ENCODE data around the gene OR51B4.
"Not testable (repeated sequence)": the region's sequence is repeated elsewhere in the genome, so short reads cannot be mapped to it uniquely, and the experiment has no call there.

Gene OR51B4

GRCh38 chr11:5294342-5294995 is 7.3 kb downstream of the OR51B4 start:
- DNase-seq (ENCODE audit: low spot score): not testable (repeated sequence)

DNA sequence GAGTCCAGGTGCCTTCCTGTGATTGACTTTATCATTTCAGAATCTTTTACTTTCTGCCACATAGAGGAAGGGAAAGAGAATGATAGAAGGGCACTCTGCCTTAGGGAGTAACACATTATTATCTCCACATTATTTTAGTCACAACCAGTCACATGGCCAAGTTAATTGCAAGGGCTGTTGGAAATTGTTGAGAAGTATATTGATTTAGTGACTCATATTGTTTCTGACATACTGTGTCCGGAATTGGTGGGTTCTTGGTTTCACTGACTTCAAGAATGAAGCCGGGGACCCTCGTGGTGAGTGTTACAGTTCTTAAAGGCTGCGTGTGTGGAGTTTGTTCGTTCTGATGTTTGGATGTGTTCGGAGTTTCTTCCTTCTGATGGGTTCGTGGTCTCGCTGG is 8.7 kb downstream of the OR51B4 start:
- no peak for DNase-seq (ENCODE audit: low spot score)

GRCh38 chr11:5291207-5291838 is 10.4 kb downstream of the OR51B4 start:
- peak; percentile 34 for DNase-seq (ENCODE audit: low spot score)

- DNase-seq (ENCODE audit: low spot score): no peak
Observed at GRCh38 chr11:5290106-5290505, 11.6 kb downstream of the OR51B4 start.

- DNase-seq (ENCODE audit: low spot score): no peak
Observed at GRCh38 chr11:5289696-5290095, 12.1 kb downstream of the OR51B4 start.

DNA sequence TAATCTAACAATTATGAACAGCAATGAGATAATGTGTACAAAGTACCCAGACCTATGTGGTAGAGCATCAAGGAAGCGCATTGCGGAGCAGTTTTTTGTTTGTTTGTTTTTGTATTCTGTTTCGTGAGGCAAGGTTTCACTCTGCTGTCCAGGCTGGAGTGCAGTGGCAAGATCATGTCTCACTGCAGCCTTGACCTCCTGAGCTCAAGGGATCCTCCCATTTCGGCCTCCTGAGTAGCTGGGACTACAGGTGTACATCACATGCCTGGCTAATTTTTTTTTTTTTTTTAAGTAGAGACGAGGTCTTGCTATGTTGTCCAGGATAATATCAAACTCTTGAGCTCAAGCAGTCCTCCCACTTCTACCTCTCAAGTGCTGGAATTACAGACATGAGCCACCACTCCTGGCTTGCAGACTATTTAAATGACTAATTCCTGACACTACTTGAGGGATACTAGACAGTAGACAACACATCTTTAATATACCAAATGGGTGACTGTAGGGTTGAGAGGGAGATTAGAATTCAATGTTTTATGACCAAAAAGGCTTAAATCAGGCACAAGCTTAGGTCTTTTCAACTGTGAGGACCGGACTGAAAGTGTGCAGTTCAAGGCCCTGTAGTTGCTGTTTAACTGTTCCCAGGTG is 12.7 kb downstream of the OR51B4 start:
- no peak for DNase-seq (ENCODE audit: low spot score)

GRCh38 chr11:5288108-5288905 is 13.4 kb downstream of the OR51B4 start:
- no peak for DNase-seq (ENCODE audit: low spot score)

DNA sequence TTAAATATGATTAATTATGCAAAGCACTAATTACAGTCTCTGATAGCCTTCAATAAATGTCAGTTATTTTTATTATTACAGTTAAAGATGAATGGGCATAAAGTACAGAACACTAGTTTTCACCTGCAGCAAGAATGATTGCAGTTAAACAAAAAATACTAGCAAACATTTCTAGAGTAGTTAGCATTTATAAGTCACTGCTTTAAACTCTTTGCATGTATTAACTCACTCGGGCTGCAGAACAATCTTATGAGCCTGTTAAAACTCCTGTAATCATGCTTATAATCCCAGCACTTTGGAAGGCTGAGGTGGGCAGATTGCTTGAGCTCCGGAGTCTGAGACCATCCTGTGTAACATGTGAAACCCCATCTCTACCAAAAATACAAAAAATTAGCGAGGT is 14.8 kb downstream of the OR51B4 start:
- no peak for DNase-seq (ENCODE audit: low spot score)

DNA sequence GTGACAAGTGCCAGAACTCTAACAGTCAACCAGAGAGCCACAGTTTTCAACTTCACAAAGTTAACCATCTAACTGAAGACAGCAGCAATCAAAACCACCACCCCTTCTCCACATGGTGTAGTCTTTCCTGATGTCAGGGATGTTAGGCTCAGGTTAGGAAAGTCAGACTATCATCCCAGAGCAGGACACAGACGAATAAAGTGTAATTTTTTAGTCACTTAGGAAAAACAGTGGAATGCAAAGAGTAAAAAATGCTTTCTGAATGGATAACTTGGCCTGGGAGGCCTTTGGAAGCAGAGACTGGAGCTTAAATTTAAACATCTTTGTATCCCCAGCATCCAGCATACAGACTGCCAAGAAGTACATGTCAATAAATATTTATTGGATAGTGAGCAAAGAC is 15.4 kb downstream of the OR51B4 start:
- DNase-seq (ENCODE audit: low spot score): no peak

GRCh38 chr11:5285703-5286340 is 15.9 kb downstream of the OR51B4 start:
- DNase-seq (ENCODE audit: low spot score): no peak

DNA sequence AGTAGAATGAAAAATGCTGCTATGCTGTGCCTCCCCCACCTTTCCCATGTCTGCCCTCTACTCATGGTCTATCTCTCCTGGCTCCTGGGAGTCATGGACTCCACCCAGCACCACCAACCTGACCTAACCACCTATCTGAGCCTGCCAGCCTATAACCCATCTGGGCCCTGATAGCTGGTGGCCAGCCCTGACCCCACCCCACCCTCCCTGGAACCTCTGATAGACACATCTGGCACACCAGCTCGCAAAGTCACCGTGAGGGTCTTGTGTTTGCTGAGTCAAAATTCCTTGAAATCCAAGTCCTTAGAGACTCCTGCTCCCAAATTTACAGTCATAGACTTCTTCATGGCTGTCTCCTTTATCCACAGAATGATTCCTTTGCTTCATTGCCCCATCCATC is 17.1 kb downstream of the OR51B4 start:
- no peak for DNase-seq (ENCODE audit: low spot score)

GRCh38 chr11:5283882-5284281 is 17.9 kb downstream of the OR51B4 start:
- DNase-seq (ENCODE audit: low spot score): no peak

DNA sequence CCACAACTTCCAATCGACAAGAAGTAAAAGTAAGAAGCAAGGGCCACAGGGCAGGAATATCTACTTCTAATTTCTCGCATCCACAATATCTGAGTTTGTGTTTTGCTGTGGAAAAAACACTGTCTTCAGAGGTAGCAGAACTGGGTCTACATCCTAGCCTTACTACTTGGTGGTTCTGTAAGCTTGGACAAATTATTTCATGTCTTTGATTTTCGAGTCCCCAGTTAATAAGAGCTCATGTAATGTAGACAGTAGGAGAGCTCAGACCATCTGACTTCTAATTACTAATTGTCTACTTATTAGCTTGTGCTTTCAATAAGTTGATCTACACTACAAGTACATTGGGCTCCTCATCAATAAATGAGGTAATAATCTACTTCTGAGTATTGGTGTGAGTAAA is 18.7 kb downstream of the OR51B4 start:
- no peak for DNase-seq (ENCODE audit: low spot score)

- no peak for DNase-seq (ENCODE audit: low spot score)
Observed at GRCh38 chr11:5282628-5283027, 19.1 kb downstream of the OR51B4 start.

- DNase-seq (ENCODE audit: low spot score): no peak
Observed at GRCh38 chr11:5281596-5281995, 20.1 kb downstream of the OR51B4 start.

DNA sequence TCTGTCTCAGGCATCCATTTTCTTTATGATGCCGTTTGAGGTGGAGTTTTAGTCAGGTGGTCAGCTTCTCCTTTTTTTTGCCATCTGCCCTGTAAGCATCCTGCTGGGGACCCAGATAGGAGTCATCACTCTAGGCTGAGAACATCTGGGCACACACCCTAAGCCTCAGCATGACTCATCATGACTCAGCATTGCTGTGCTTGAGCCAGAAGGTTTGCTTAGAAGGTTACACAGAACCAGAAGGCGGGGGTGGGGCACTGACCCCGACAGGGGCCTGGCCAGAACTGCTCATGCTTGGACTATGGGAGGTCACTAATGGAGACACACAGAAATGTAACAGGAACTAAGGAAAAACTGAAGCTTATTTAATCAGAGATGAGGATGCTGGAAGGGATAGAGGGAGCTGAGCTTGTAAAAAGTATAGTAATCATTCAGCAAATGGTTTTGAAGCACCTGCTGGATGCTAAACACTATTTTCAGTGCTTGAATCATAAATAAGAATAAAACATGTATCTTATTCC is 21.1 kb downstream of the OR51B4 start:
- peak; percentile 45 for DNase-seq (ENCODE audit: low spot score)

DNA sequence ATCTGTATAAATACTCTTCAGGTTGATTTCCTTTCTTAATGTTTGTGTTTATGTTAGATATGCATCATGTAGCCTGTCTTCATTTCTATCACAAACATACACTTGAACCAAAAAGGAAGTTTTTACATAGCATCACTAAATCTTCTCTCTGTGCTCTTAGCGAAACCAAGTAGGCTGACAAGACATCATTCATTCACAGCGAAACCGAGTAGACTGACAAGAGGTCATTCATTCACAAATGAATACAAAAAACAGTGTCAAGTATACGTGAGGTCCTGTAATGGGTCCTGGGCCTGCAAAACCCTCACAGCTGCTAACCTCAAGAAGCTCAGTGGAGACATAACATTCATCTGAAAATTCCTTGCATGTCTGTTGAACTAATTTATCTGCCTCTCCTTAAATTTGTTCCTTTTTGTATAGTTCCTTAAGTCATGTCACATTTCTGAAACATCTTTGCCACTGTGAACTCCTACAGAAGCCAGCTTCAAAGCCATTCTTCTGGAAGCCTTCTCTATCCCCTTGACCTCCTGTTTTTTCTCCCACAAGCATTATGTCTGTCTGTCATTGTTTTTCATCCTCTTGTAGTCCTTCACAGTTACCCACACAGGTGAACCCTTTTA is 22.2 kb downstream of the OR51B4 start:
- no peak for DNase-seq (ENCODE audit: low spot score)

DNA sequence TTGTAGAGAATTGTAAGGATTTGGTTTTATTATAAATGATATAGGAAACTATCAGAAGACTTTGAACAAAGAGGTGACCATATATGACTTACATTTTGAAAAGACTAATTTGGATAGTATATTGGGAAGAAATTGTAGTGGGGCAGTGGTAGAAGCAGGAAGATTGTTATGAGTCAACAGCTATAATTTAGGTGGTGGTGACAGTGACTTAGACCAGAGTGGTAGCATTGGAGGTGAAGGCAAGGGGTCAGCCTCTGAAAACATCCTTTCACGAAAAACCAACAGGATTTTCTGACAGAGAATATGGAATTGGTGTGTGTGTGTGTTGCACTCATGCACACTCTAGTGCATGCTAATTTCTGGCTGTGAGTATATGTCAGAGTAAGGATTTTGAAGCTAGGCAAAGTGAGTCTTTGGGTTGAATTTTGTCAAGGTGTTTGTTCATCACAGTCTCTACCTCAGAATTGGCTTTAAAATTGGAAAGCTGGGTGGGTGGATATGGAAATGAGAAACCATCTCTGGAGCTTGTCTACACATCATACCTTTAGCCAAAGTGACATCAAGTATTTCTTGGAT is 23.9 kb downstream of the OR51B4 start:
- no peak for DNase-seq (ENCODE audit: low spot score)

DNA sequence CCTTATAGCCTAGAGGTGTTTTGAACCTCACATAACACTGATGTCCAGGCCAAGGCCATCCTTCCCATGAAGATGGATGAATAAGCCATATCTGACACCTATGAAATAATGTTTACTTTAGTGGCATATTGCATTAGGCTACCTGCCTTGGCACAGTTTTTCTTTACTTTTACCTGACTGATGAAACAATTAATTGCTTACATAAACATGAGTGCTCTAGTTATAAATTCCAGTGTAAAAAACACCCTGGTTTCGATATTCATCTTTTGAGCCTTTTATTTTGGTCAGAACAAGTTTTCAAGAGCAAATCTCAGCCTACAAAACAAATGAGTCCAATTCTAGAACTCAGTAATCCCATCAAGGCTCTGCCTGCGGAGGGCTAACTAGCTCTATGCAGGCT is 25.0 kb downstream of the OR51B4 start:
- DNase-seq (ENCODE audit: low spot score): no peak

- no peak for DNase-seq (ENCODE audit: low spot score)
Observed at GRCh38 chr11:5275369-5276110, 26.2 kb downstream of the OR51B4 start.

Data from iPS-NIHi11 (cell line).